ENCODE measurements around the gene MCOLN1. TPM values are rescaled to one million over a fixed set of nuclear protein-coding genes. Genes with fewer than 3 reads are reported as not detected.

The MCOLN1 gene
- total RNA-seq, 1 donor from 2014 or later = 33.3 TPM

GRCh38 chr19:7509625-7510024 is 12.8 kb upstream of the MCOLN1 start:
- no peak overlapping the region for H3K27ac Mint-ChIP-seq (ENCODE audit: unreplicated experiment)

GRCh38 chr19:7512400-7512851 is 10.0 kb upstream of the MCOLN1 start:
- no peaks in the 10 kb centered on the region for H3K9me3 Mint-ChIP-seq (ENCODE audit: unreplicated experiment)
- TF ChIP-seq CTCF (IDR thresholded peaks at IDR 0.05) = no peak
- no peak overlapping the region for H3K4me3 Mint-ChIP-seq (ENCODE audit: unreplicated experiment)
- no peak for DNase-seq (ENCODE audit: extremely low spot score, unreplicated experiment)
- peaks cover 22% of the 10 kb centered on the region for H3K4me1 Mint-ChIP-seq (ENCODE audit: unreplicated experiment)
- no peak overlapping the region for H3K27ac Mint-ChIP-seq (ENCODE audit: unreplicated experiment)
- no peaks in the 10 kb centered on the region for H3K36me3 Mint-ChIP-seq (ENCODE audit: unreplicated experiment)
- H3K27me3 Mint-ChIP-seq (ENCODE audit: unreplicated experiment) = no peaks in the 10 kb centered on the region

More at GRCh38 chr19:7509625-7510024, 12.8 kb upstream of the MCOLN1 start:
- no peaks in the 10 kb centered on the region for H3K36me3 Mint-ChIP-seq (ENCODE audit: unreplicated experiment)
- H3K9me3 Mint-ChIP-seq (ENCODE audit: unreplicated experiment) = no peaks in the 10 kb centered on the region
- peaks cover 11% of the 10 kb centered on the region for H3K4me1 Mint-ChIP-seq (ENCODE audit: unreplicated experiment)
- no peak overlapping the region for H3K4me3 Mint-ChIP-seq (ENCODE audit: unreplicated experiment)
- H3K27me3 Mint-ChIP-seq (ENCODE audit: unreplicated experiment) = no peaks in the 10 kb centered on the region
- DNase-seq (ENCODE audit: extremely low spot score, unreplicated experiment) = no peak
- TF ChIP-seq CTCF (IDR thresholded peaks at IDR 0.05) = no peak

GRCh38 chr19:7513809-7514642 is 8.4 kb upstream of the MCOLN1 start:
- DNase-seq (ENCODE audit: extremely low spot score, unreplicated experiment) = no peak
- H3K36me3 Mint-ChIP-seq (ENCODE audit: unreplicated experiment) = peaks cover 4% of the 10 kb centered on the region
- H3K9me3 Mint-ChIP-seq (ENCODE audit: unreplicated experiment) = no peaks in the 10 kb centered on the region
- TF ChIP-seq CTCF (IDR thresholded peaks at IDR 0.05) = no peak
- H3K27me3 Mint-ChIP-seq (ENCODE audit: unreplicated experiment) = no peaks in the 10 kb centered on the region
- peak overlapping the region; percentile 34 for H3K4me3 Mint-ChIP-seq (ENCODE audit: unreplicated experiment)
- peak overlapping the region; percentile 16 for H3K27ac Mint-ChIP-seq (ENCODE audit: unreplicated experiment)
- H3K4me1 Mint-ChIP-seq (ENCODE audit: unreplicated experiment) = peaks cover 25% of the 10 kb centered on the region

GRCh38 chr19:7515110-7515644 is 7.2 kb upstream of the MCOLN1 start:
- TF ChIP-seq CTCF (IDR thresholded peaks at IDR 0.05) = no peak
- peaks cover 25% of the 10 kb centered on the region for H3K4me1 Mint-ChIP-seq (ENCODE audit: unreplicated experiment)
- peak overlapping the region; percentile 82 for H3K4me3 Mint-ChIP-seq (ENCODE audit: unreplicated experiment)
- DNase-seq (ENCODE audit: extremely low spot score, unreplicated experiment) = no peak
- H3K36me3 Mint-ChIP-seq (ENCODE audit: unreplicated experiment) = peaks cover 7% of the 10 kb centered on the region
- no peaks in the 10 kb centered on the region for H3K27me3 Mint-ChIP-seq (ENCODE audit: unreplicated experiment)
- peak overlapping the region; percentile 97 for H3K27ac Mint-ChIP-seq (ENCODE audit: unreplicated experiment)
- H3K9me3 Mint-ChIP-seq (ENCODE audit: unreplicated experiment) = no peaks in the 10 kb centered on the region

- Mint-ChIP-seq H3K27me3 (ENCODE audit: unreplicated experiment) (no peaks in the 10 kb centered on the region), H3K27ac (ENCODE audit: unreplicated experiment) (peak within 1 kb of the TSS; percentile 97), H3K4me3 (ENCODE audit: unreplicated experiment) (peak within 1 kb of the TSS; percentile 82), H3K4me1 (ENCODE audit: unreplicated experiment) (peaks cover 25% of the 10 kb centered on the region), H3K36me3 (ENCODE audit: unreplicated experiment) (peaks cover 7% of the 10 kb centered on the region), H3K9me3 (ENCODE audit: unreplicated experiment) (no peaks in the 10 kb centered on the region)
- no peak for TF ChIP-seq CTCF (IDR thresholded peaks at IDR 0.05)
- no peak for DNase-seq (ENCODE audit: extremely low spot score, unreplicated experiment)
Measured at GRCh38 chr19:7515645-7516151, 6.7 kb upstream of the MCOLN1 start, which contains the start of gene ZNF358. TSS of gene ZNF358 (plus strand) at chr19:7516103. CDS start at chr19:7519243, 3,140 bp downstream.
